Measurements from ENCODE around the gene PERCC1.
"Not testable (repeated sequence)": the region's sequence is repeated elsewhere in the genome, so short reads cannot be mapped to it uniquely, and the experiment has no call there.

PERCC1 gene

DNA sequence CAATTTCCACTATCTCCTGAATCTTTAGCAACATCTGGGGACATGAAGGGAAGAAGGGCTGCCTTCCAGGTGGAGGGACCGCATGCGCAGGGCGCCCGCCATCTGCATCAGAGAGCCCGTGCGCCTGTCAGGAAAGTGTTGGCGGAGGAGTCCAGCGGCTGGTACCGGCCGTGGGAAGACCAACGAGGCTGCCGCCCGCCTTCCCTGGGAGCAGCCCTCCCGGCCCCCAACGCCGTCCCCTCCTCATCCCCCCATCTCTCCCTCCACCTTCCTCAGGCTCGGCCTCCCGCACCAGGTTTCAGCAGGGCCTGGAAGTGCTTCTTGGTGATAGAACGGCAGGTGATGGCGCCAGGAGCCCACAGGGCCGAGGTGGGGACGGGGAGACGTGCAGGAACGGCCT, 35.2 kb downstream of the PERCC1 start:
- H3K4me1 ChIP-seq (ENCODE audit: control insufficient read depth, low read length) = peaks cover 19% of the 10 kb centered on the region
- no peak overlapping the region for H3K4me2 ChIP-seq (ENCODE audit: low read length)
- H3K27ac ChIP-seq (ENCODE audit: low read depth, low read length) = no peak overlapping the region
- H3F3A ChIP-seq (ENCODE audit: control insufficient read depth, insufficient read depth) = no peaks in the 10 kb centered on the region
- H3K9me2 ChIP-seq (replicated peaks; ENCODE audit: control insufficient read depth, low read length) = no peaks in the 10 kb centered on the region
- no peaks in the 10 kb centered on the region for H3K9me3 ChIP-seq (ENCODE audit: control insufficient read depth, insufficient read depth, low read length)
- H3K27me3 ChIP-seq (ENCODE audit: control insufficient read depth, low read length) = no peaks in the 10 kb centered on the region
- peaks cover 4% of the 10 kb centered on the region; the same call in 1 of the 2 replicates for H3K36me3 ChIP-seq (ENCODE audit: control insufficient read depth, low read length)
- no peaks in the 10 kb centered on the region for H4K20me1 ChIP-seq (ENCODE audit: control insufficient read depth, insufficient read depth, low read depth, low read length)
- peaks cover 57% of the 10 kb centered on the region for H3K79me2 ChIP-seq (ENCODE audit: control insufficient read depth, low read length)
- H3K4me3 ChIP-seq (ENCODE audit: low read length) = no peak overlapping the region
- TF ChIP-seq, protein P1, sequence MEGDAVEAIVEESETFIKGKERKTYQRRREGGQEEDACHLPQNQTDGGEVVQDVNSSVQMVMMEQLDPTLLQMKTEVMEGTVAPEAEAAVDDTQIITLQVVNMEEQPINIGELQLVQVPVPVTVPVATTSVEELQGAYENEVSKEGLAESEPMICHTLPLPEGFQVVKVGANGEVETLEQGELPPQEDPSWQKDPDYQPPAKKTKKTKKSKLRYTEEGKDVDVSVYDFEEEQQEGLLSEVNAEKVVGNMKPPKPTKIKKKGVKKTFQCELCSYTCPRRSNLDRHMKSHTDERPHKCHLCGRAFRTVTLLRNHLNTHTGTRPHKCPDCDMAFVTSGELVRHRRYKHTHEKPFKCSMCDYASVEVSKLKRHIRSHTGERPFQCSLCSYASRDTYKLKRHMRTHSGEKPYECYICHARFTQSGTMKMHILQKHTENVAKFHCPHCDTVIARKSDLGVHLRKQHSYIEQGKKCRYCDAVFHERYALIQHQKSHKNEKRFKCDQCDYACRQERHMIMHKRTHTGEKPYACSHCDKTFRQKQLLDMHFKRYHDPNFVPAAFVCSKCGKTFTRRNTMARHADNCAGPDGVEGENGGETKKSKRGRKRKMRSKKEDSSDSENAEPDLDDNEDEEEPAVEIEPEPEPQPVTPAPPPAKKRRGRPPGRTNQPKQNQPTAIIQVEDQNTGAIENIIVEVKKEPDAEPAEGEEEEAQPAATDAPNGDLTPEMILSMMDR (IDR thresholded peaks at IDR 0.05; ENCODE audit: low read depth, low read length, poor library complexity, severe bottlenecking) = no peak
- TF ChIP-seq EZH2phosphoT487 (IDR thresholded peaks at IDR 0.05; ENCODE audit: borderline replicate concordance, low read length) = no peak

DNA sequence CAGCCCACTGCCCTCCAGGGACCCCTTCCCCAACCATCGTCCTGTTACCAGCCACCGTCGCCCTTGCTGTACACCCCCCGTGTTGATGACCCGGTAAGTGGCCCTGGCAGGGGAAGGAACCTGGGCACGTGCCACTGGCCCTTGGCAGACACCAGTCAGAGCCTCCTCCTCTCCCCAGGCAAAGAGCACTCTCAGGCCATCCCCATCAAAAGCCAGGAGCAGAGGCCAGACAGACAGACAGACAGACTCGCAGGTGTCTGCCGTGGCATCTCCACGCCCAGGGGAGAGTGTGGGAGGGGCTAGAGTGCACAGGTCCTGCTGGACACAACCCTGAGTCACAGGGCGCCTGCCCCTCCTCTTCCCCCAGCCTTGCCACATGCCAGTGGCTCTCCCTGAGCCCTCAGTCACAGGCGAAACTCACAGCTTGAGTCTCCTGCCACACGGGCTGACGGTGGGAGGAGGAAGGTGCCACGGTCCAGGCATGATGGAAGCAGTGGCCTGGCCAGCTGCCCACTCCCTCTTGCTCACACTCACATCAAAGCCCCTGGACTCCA, 36.2 kb downstream of the PERCC1 start:
- Histone ChIP-seq H4K20me1 (ENCODE audit: control insufficient read depth, insufficient read depth, low read depth, low read length) (no peaks in the 10 kb centered on the region), H3K4me3 (ENCODE audit: low read length) (no peak overlapping the region), H3K27ac (ENCODE audit: low read depth, low read length) (no peak overlapping the region), H3K27me3 (ENCODE audit: control insufficient read depth, low read length) (no peaks in the 10 kb centered on the region), H3K4me1 (ENCODE audit: control insufficient read depth, low read length) (peaks cover 29% of the 10 kb centered on the region), H3K36me3 (ENCODE audit: control insufficient read depth, low read length) (no peaks in the 10 kb centered on the region), H3K9me2 (replicated peaks; ENCODE audit: control insufficient read depth, low read length) (no peaks in the 10 kb centered on the region), H3K4me2 (ENCODE audit: low read length) (no peak overlapping the region), H3F3A (ENCODE audit: control insufficient read depth, insufficient read depth) (no peaks in the 10 kb centered on the region), H3K9me3 (ENCODE audit: control insufficient read depth, insufficient read depth, low read length) (no peaks in the 10 kb centered on the region), H3K79me2 (ENCODE audit: control insufficient read depth, low read length) (peaks cover 67% of the 10 kb centered on the region)
- TF ChIP-seq, protein P1 (IDR thresholded peaks at IDR 0.05; ENCODE audit: low read depth, low read length, poor library complexity, severe bottlenecking) = no peak
- no peak for TF ChIP-seq EZH2phosphoT487 (IDR thresholded peaks at IDR 0.05; ENCODE audit: borderline replicate concordance, low read length)

DNA sequence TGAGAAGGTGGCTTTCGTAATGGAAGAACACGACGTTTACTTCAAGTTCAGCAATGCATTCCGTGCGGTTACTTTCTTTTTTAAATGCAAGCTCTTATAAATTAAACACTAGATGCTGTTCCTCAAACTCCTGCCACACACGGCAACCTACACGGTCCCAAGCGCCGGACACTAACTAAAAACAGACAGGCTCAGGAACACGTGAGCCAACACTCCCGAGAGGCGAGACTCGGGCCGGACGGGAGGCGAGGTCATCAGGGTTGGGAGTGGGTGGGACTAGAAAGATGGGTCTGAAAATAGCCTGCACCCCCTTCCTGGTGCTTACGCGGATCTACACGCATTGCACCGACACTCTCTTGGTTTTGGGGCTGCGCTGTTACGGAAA, 37.5 kb downstream of the PERCC1 start:
- peaks cover 79% of the 10 kb centered on the region for H3K79me2 ChIP-seq (ENCODE audit: control insufficient read depth, low read length)
- peaks cover 6% of the 10 kb centered on the region; the same call in 1 of the 2 replicates for H3F3A ChIP-seq (ENCODE audit: control insufficient read depth, insufficient read depth)
- peaks cover 41% of the 10 kb centered on the region for H3K4me1 ChIP-seq (ENCODE audit: control insufficient read depth, low read length)
- H3K36me3 ChIP-seq (ENCODE audit: control insufficient read depth, low read length) = no peaks in the 10 kb centered on the region
- no peak overlapping the region for H3K4me2 ChIP-seq (ENCODE audit: low read length)
- H3K27ac ChIP-seq (ENCODE audit: low read depth, low read length) = no peak overlapping the region
- no peaks in the 10 kb centered on the region for H3K9me3 ChIP-seq (ENCODE audit: control insufficient read depth, insufficient read depth, low read length)
- no peak for TF ChIP-seq EZH2phosphoT487 (IDR thresholded peaks at IDR 0.05; ENCODE audit: borderline replicate concordance, low read length)
- TF ChIP-seq, protein P1 (IDR thresholded peaks at IDR 0.05; ENCODE audit: low read depth, low read length, poor library complexity, severe bottlenecking) = no peak
- no peaks in the 10 kb centered on the region for H3K9me2 ChIP-seq (replicated peaks; ENCODE audit: control insufficient read depth, low read length)
- H3K27me3 ChIP-seq (ENCODE audit: control insufficient read depth, low read length) = no peaks in the 10 kb centered on the region
- H4K20me1 ChIP-seq (ENCODE audit: control insufficient read depth, insufficient read depth, low read depth, low read length) = no peaks in the 10 kb centered on the region
- no peak overlapping the region for H3K4me3 ChIP-seq (ENCODE audit: low read length)

DNA sequence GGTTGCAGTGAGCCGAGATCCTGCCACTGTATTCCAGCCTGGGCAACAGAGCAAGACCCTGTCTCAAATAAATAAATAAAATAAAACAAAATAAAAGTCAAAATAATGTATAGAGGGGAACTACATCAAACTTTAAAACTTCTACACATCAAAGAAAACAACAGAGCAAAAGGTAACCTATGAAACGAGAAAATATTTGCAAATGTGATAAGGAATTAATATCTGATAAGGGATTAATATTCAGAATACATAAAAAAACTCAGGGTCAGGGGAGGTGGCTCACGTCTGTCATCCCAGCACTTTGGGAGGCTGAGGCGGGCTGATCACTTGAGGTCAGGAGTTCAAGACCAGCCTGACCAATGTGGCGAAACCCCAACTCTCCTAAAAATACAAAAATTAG, 38.3 kb downstream of the PERCC1 start:
- H3F3A ChIP-seq (ENCODE audit: control insufficient read depth, insufficient read depth); H3K36me3 ChIP-seq (ENCODE audit: control insufficient read depth, low read length); H3K9me3 ChIP-seq (ENCODE audit: control insufficient read depth, insufficient read depth, low read length); H3K27me3 ChIP-seq (ENCODE audit: control insufficient read depth, low read length); H4K20me1 ChIP-seq (ENCODE audit: control insufficient read depth, insufficient read depth, low read depth, low read length); H3K9me2 ChIP-seq (replicated peaks; ENCODE audit: control insufficient read depth, low read length): not testable (repeated sequence)
- Histone ChIP-seq H3K27ac (ENCODE audit: low read depth, low read length) (peak overlapping the region; percentile 79), H3K4me2 (ENCODE audit: low read length) (peak overlapping the region; percentile 94), H3K4me3 (ENCODE audit: low read length) (peak overlapping the region; percentile 74), H3K79me2 (ENCODE audit: control insufficient read depth, low read length) (peaks cover 87% of the 10 kb centered on the region), H3K4me1 (ENCODE audit: control insufficient read depth, low read length) (peaks cover 48% of the 10 kb centered on the region)
